SK-N-SH treated with all-trans-retinoic acid at 6 μM for 48 hours (cell line): ENCODE data around the gene MBOAT7.

Source experiments
- ATAC-seq: fragments of 200-7000 bp; cut with Tn5 transposase; 3 replicates; pipeline ENCODE4 v1.9.1; 2020; ENCODE audit warnings: mild to moderate bottlenecking, moderate library complexity
- ARNTL ChIP-seq: fragments of 450-650 bp; formaldehyde crosslinking; IDR thresholded peaks from 2 replicates; pipeline ENCODE4 v1.5.0; 2020; ENCODE audit warnings: low read depth, mild to moderate bottlenecking, moderate library complexity, borderline replicate concordance
- BACH2 ChIP-seq: fragments of 250-450 bp; sonication (Bioruptor Pico); IDR thresholded peaks from 2 replicates; pipeline ENCODE4 v1.9.0; 2021; ENCODE audit warnings: mild to moderate bottlenecking, borderline replicate concordance
- CSDC2 ChIP-seq: fragments of 250-450 bp; sonication (Bioruptor Pico); IDR thresholded peaks from 2 replicates; pipeline ENCODE4 v1.5.0; 2020; ENCODE audit warnings: mild to moderate bottlenecking, moderate library complexity
- ESRRG ChIP-seq: fragments of 250-450 bp; sonication (Bioruptor Pico); IDR thresholded peaks from 2 replicates; pipeline ENCODE4 v1.6.1; 2021; ENCODE audit warnings: mild to moderate bottlenecking
- GLIS3 ChIP-seq: fragments of 250-450 bp; sonication (Bioruptor Pico); IDR thresholded peaks from 2 replicates; pipeline ENCODE4 v1.5.0; 2020; ENCODE audit warnings: mild to moderate bottlenecking, moderate library complexity
- OSR1 ChIP-seq: fragments of 250-450 bp; sonication (Bioruptor Pico); IDR thresholded peaks from 2 replicates; pipeline ENCODE4 v1.8.0; 2022; ENCODE audit warnings: moderate library complexity, mild to moderate bottlenecking, inconsistent platforms
- PPARA ChIP-seq: fragments of 250-450 bp; sonication (Bioruptor Pico); IDR thresholded peaks from 2 replicates; pipeline ENCODE4 v1.5.0; 2020; ENCODE audit warnings: mild to moderate bottlenecking, borderline replicate concordance
- RARB ChIP-seq: fragments of 250-450 bp; sonication (Bioruptor Pico); IDR thresholded peaks from 2 replicates; pipeline ENCODE4 v1.8.0; 2021; ENCODE audit warnings: mild to moderate bottlenecking, moderate library complexity
- SNAI2 ChIP-seq: fragments of 250-450 bp; sonication (Bioruptor Pico); IDR thresholded peaks from 2 replicates; pipeline ENCODE4 v1.5.0; 2020; ENCODE audit warnings: mild to moderate bottlenecking, moderate library complexity
- TCF4 ChIP-seq: fragments of 250-450 bp; sonication (Bioruptor Pico); IDR thresholded peaks from 2 replicates; pipeline ENCODE4 v1.8.0; 2021; ENCODE audit warnings: mild to moderate bottlenecking, moderate library complexity, borderline replicate concordance
- ZC3H10 ChIP-seq: fragments of 250-450 bp; sonication (Bioruptor Pico); IDR thresholded peaks from 2 replicates; pipeline ENCODE4 v1.5.1; 2021; ENCODE audit warnings: mild to moderate bottlenecking, moderate library complexity
- ZFP3 ChIP-seq: fragments of 250-450 bp; sonication (Bioruptor Pico); IDR thresholded peaks from 2 replicates; pipeline ENCODE4 v1.5.0; 2020; ENCODE audit warnings: mild to moderate bottlenecking, moderate library complexity
- ZFP30 ChIP-seq: fragments of 450-650 bp; formaldehyde crosslinking; IDR thresholded peaks from 2 replicates; pipeline ENCODE4 v1.5.0; 2022; ENCODE audit warnings: mild to moderate bottlenecking, moderate library complexity
- ZNF565 ChIP-seq: fragments of 450-650 bp; formaldehyde crosslinking; conservative IDR thresholded peaks from 2 replicates; pipeline ENCODE4 v1.5.0; 2020; ENCODE audit warnings: low read depth, mild to moderate bottlenecking, moderate library complexity
- ZNF70 ChIP-seq: fragments of 450-650 bp; formaldehyde crosslinking; IDR thresholded peaks from 2 replicates; pipeline ENCODE4 v1.5.0; 2020; ENCODE audit warnings: mild to moderate bottlenecking, moderate library complexity
- ZNF8 ChIP-seq: fragments of 450-650 bp; formaldehyde crosslinking; IDR thresholded peaks from 2 replicates; pipeline ENCODE4 v1.5.0; 2020; ENCODE audit warnings: mild to moderate bottlenecking, moderate library complexity
- TF ChIP-seq, protein P1 (sequence below): fragments of 250-450 bp; sonication (Bioruptor Pico); IDR thresholded peaks from 2 replicates; pipeline ENCODE4 v1.8.0; 2020; ENCODE audit warnings: mild to moderate bottlenecking, moderate library complexity, borderline replicate concordance
- TF ChIP-seq, protein P2 (sequence below): fragments of 250-450 bp; sonication (Bioruptor Pico); IDR thresholded peaks from 2 replicates; pipeline ENCODE4 v1.5.0; 2020; ENCODE audit warnings: mild to moderate bottlenecking, moderate library complexity
- TF ChIP-seq, protein P3 (sequence below): fragments of 250-450 bp; sonication (Bioruptor Pico); IDR thresholded peaks from 2 replicates; pipeline ENCODE4 v1.5.1; 2021; ENCODE audit warnings: mild to moderate bottlenecking, moderate library complexity
- TF ChIP-seq, protein P4 (sequence below): fragments of 250-450 bp; sonication (Bioruptor Pico); IDR thresholded peaks from 2 replicates; pipeline ENCODE4 v1.8.0; 2021; ENCODE audit warnings: low read depth, mild to moderate bottlenecking, moderate library complexity, borderline replicate concordance
- TF ChIP-seq, protein P5 (sequence below): fragments of 250-450 bp; sonication (Bioruptor Pico); IDR thresholded peaks from 2 replicates; pipeline ENCODE4 v1.5.1; 2020; ENCODE audit warnings: low read depth, mild to moderate bottlenecking, moderate library complexity

The MBOAT7 gene

DNA sequence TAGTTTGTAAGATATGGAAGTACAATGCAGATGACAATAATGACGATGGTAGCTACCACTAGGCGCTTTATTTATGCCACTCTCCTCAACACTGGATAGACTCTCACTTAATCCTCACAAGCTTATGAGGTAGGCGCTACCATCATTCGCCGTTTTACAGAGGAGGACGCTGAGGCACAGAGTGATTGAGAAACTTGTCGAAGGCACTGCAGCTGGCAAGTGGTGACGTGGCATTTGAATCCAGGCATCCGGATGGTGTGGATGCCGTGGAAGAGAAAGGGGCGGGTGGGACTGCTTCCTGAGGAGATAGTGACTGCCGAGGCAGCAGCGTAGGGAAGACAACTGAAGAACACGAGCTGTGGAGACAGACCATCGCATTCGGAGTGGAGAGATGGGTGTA lies 10.0 kb upstream of the MBOAT7 start:
- ATAC-seq = no peak
- no peak for TF ChIP-seq OSR1 (CRISPR knock-in tag)
- no peak for TF ChIP-seq ZC3H10 (CRISPR knock-in tag)
- TF ChIP-seq ZNF70 (CRISPR knock-in tag) = no peak
- TF ChIP-seq ZNF8 (CRISPR knock-in tag) = no peak
- TF ChIP-seq ZFP3 = no peak
- TF ChIP-seq, protein P1, sequence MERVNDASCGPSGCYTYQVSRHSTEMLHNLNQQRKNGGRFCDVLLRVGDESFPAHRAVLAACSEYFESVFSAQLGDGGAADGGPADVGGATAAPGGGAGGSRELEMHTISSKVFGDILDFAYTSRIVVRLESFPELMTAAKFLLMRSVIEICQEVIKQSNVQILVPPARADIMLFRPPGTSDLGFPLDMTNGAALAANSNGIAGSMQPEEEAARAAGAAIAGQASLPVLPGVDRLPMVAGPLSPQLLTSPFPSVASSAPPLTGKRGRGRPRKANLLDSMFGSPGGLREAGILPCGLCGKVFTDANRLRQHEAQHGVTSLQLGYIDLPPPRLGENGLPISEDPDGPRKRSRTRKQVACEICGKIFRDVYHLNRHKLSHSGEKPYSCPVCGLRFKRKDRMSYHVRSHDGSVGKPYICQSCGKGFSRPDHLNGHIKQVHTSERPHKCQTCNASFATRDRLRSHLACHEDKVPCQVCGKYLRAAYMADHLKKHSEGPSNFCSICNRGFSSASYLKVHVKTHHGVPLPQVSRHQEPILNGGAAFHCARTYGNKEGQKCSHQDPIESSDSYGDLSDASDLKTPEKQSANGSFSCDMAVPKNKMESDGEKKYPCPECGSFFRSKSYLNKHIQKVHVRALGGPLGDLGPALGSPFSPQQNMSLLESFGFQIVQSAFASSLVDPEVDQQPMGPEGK (CRISPR knock-in tag) = no peak
- TF ChIP-seq, protein P2, sequence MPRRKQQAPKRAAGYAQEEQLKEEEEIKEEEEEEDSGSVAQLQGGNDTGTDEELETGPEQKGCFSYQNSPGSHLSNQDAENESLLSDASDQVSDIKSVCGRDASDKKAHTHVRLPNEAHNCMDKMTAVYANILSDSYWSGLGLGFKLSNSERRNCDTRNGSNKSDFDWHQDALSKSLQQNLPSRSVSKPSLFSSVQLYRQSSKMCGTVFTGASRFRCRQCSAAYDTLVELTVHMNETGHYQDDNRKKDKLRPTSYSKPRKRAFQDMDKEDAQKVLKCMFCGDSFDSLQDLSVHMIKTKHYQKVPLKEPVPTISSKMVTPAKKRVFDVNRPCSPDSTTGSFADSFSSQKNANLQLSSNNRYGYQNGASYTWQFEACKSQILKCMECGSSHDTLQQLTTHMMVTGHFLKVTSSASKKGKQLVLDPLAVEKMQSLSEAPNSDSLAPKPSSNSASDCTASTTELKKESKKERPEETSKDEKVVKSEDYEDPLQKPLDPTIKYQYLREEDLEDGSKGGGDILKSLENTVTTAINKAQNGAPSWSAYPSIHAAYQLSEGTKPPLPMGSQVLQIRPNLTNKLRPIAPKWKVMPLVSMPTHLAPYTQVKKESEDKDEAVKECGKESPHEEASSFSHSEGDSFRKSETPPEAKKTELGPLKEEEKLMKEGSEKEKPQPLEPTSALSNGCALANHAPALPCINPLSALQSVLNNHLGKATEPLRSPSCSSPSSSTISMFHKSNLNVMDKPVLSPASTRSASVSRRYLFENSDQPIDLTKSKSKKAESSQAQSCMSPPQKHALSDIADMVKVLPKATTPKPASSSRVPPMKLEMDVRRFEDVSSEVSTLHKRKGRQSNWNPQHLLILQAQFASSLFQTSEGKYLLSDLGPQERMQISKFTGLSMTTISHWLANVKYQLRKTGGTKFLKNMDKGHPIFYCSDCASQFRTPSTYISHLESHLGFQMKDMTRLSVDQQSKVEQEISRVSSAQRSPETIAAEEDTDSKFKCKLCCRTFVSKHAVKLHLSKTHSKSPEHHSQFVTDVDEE (CRISPR knock-in tag) = no peak
- no peak for TF ChIP-seq GLIS3
- TF ChIP-seq, protein P3, sequence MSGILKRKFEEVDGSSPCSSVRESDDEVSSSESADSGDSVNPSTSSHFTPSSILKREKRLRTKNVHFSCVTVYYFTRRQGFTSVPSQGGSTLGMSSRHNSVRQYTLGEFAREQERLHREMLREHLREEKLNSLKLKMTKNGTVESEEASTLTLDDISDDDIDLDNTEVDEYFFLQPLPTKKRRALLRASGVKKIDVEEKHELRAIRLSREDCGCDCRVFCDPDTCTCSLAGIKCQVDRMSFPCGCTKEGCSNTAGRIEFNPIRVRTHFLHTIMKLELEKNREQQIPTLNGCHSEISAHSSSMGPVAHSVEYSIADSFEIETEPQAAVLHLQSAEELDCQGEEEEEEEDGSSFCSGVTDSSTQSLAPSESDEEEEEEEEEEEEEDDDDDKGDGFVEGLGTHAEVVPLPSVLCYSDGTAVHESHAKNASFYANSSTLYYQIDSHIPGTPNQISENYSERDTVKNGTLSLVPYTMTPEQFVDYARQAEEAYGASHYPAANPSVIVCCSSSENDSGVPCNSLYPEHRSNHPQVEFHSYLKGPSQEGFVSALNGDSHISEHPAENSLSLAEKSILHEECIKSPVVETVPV (CRISPR knock-in tag) = no peak
- TF ChIP-seq ARNTL (CRISPR knock-in tag) = no peak
- TF ChIP-seq, all 23 proteins: peak for 0

DNA sequence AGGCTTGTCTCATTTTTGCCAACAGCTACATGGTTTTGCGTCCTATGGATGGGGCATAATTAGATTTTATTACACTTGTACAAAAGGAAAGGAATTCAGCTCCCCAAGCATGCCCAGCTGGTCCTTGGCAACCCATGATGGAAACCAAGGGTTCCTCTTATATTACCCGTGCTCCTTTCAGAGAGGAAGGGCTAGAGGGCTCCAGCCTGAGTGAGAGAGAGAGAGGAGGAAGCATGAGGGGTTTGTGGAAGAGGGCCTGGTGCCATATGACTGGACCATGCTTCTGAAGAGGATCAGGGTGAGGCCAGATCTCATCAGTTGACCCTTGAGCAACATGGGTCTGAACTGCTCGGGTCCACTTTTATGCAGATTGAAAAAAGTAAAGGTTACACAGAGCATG lies 7.7 kb upstream of the MBOAT7 start:
- no peak for TF ChIP-seq TCF4 (CRISPR knock-in tag)
- no peak for TF ChIP-seq SNAI2
- TF ChIP-seq, protein P4, sequence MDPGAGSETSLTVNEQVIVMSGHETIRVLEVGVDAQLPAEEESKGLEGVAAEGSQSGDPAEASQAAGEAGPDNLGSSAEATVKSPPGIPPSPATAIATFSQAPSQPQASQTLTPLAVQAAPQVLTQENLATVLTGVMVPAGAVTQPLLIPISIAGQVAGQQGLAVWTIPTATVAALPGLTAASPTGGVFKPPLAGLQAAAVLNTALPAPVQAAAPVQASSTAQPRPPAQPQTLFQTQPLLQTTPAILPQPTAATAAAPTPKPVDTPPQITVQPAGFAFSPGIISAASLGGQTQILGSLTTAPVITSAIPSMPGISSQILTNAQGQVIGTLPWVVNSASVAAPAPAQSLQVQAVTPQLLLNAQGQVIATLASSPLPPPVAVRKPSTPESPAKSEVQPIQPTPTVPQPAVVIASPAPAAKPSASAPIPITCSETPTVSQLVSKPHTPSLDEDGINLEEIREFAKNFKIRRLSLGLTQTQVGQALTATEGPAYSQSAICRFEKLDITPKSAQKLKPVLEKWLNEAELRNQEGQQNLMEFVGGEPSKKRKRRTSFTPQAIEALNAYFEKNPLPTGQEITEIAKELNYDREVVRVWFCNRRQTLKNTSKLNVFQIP (CRISPR knock-in tag) = no peak
- no peak for TF ChIP-seq PPARA (CRISPR knock-in tag)
- no peak for TF ChIP-seq ESRRG (CRISPR knock-in tag)
- TF ChIP-seq ZNF8 (CRISPR knock-in tag) = no peak
- TF ChIP-seq, protein P1 (CRISPR knock-in tag) = no peak
- no peak for TF ChIP-seq ZC3H10 (CRISPR knock-in tag)
- no peak for TF ChIP-seq BACH2 (CRISPR knock-in tag)
- TF ChIP-seq, protein P3 (CRISPR knock-in tag) = no peak
- TF ChIP-seq, protein P5, sequence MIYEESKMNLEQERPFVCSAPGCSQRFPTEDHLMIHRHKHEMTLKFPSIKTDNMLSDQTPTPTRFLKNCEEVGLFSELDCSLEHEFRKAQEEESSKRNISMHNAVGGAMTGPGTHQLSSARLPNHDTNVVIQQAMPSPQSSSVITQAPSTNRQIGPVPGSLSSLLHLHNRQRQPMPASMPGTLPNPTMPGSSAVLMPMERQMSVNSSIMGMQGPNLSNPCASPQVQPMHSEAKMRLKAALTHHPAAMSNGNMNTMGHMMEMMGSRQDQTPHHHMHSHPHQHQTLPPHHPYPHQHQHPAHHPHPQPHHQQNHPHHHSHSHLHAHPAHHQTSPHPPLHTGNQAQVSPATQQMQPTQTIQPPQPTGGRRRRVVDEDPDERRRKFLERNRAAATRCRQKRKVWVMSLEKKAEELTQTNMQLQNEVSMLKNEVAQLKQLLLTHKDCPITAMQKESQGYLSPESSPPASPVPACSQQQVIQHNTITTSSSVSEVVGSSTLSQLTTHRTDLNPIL (CRISPR knock-in tag) = no peak
- no peak for TF ChIP-seq CSDC2
- TF ChIP-seq GLIS3 = no peak
- TF ChIP-seq RARB (CRISPR knock-in tag) = no peak
- no peak for TF ChIP-seq ZFP3
- TF ChIP-seq, protein P2 (CRISPR knock-in tag) = no peak
- no peak for TF ChIP-seq ARNTL (CRISPR knock-in tag)
- no peak for TF ChIP-seq ZNF70 (CRISPR knock-in tag)
- TF ChIP-seq ZNF565 (CRISPR knock-in tag) = no peak
- no peak for TF ChIP-seq ZFP30 (CRISPR knock-in tag)
- ATAC-seq = no peak
